Stimulated activated CD4-positive, alpha-beta T cell treated with anti-CD3 and anti-CD28 coated beads, Interleukin-4, amount 100 ng/mL, for 24 hours (primary cell): ENCODE measurements around the gene CIAPIN1.
"Not testable (repeated sequence)": the region's sequence is repeated elsewhere in the genome, so short reads cannot be mapped to it uniquely, and the experiment has no call there.

Experiments used
- DNase-seq: peaks from one replicate; pipeline ENCODE4 v3.0.0-alpha.2; 2020

CIAPIN1 gene

GRCh38 chr16:57439947-57440346 is 7.2 kb downstream of the CIAPIN1 start:
- DNase-seq = not testable (repeated sequence)

GRCh38 chr16:57435838-57436237 is 11.3 kb downstream of the CIAPIN1 start:
- no peak for DNase-seq

- no peak for DNase-seq
Observed at GRCh38 chr16:57434003-57434402, 13.2 kb downstream of the CIAPIN1 start.

GRCh38 chr16:57432989-57433388 is 14.2 kb downstream of the CIAPIN1 start:
- no peak for DNase-seq

- DNase-seq = no peak
Observed at GRCh38 chr16:57432505-57432904, 14.7 kb downstream of the CIAPIN1 start.

GRCh38 chr16:57430955-57431354 is 16.2 kb downstream of the CIAPIN1 start:
- DNase-seq = no peak

- no peak for DNase-seq
Observed at GRCh38 chr16:57427824-57428223, 19.4 kb downstream of the CIAPIN1 start.

GRCh38 chr16:57427307-57427706 is 19.9 kb downstream of the CIAPIN1 start:
- DNase-seq = no peak

- DNase-seq = no peak
Observed at GRCh38 chr16:57426356-57426755, 20.8 kb downstream of the CIAPIN1 start.

- no peak for DNase-seq
Observed at GRCh38 chr16:57424583-57424982, 22.6 kb downstream of the CIAPIN1 start.

- DNase-seq = no peak
Observed at GRCh38 chr16:57423152-57423551, 24.0 kb downstream of the CIAPIN1 start.

GRCh38 chr16:57422026-57422944 is 24.9 kb downstream of the CIAPIN1 start:
- DNase-seq = no peak

GRCh38 chr16:57419506-57419905 is 27.7 kb downstream of the CIAPIN1 start:
- no peak for DNase-seq

GRCh38 chr16:57416084-57416483 is 31.1 kb downstream of the CIAPIN1 start:
- DNase-seq = no peak

GRCh38 chr16:57413733-57414132 is 33.5 kb downstream of the CIAPIN1 start:
- no peak for DNase-seq

GRCh38 chr16:57413301-57413730 is 33.9 kb downstream of the CIAPIN1 start:
- DNase-seq = no peak

GRCh38 chr16:57412584-57412983 is 34.6 kb downstream of the CIAPIN1 start:
- no peak for DNase-seq

- DNase-seq = no peak
Observed at GRCh38 chr16:57411362-57411976, 35.7 kb downstream of the CIAPIN1 start.

- no peak for DNase-seq
Observed at GRCh38 chr16:57409870-57410587, 37.2 kb downstream of the CIAPIN1 start.

- DNase-seq = no peak
Observed at GRCh38 chr16:57409065-57409464, 38.1 kb downstream of the CIAPIN1 start.

- no peak for DNase-seq
Observed at GRCh38 chr16:57407521-57408353, 39.4 kb downstream of the CIAPIN1 start.

- DNase-seq = no peak
Observed at GRCh38 chr16:57406881-57407280, 40.3 kb downstream of the CIAPIN1 start.

GRCh38 chr16:57405097-57405496 is 42.1 kb downstream of the CIAPIN1 start:
- DNase-seq = no peak
